Esophagus mucosa (tissue), 1 donor: ENCODE results near the gene TADA1. TPM values are rescaled to one million over a fixed set of nuclear protein-coding genes. Genes with fewer than 3 reads are reported as not detected.
"Not testable (repeated sequence)": the region's sequence is repeated elsewhere in the genome, so short reads cannot be mapped to it uniquely, and the experiment has no call there.

Experiments
- ATAC-seq: fragments of 200-7000 bp; cut with Tn5 transposase; one replicate; pipeline ENCODE4 v1.9.1; 2020
- total RNA-seq: library from RNA; stranded (reverse); gene quantifications from one replicate; pipeline ENCODE4 v1.2.4, GENCODE V29; 2023
- donor health status: DM: yes; HTN: yes; CAD: no.

The TADA1 gene
- total RNA-seq, 1 donor from 2014 or later, result 7.1 TPM

DNA sequence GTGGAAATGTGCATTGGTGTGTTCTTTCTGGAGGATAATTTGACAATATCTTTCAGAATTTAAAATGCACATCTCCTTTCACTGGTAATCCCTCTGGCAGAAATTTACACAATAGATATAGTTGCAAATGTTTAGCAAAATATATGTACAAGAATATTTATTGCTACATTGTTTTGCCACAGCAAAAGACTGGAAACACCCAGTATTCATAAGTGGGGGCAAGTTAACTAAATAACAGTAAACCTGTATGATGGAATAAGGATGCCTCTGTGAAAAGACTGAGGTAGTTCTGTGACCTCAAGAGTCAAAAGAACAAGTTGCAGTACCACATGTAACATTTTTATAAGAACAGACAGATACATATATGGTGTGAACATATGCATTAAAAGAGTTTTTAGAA lies 13.7 kb upstream of the TADA1 start:
- ATAC-seq, result no peak

DNA sequence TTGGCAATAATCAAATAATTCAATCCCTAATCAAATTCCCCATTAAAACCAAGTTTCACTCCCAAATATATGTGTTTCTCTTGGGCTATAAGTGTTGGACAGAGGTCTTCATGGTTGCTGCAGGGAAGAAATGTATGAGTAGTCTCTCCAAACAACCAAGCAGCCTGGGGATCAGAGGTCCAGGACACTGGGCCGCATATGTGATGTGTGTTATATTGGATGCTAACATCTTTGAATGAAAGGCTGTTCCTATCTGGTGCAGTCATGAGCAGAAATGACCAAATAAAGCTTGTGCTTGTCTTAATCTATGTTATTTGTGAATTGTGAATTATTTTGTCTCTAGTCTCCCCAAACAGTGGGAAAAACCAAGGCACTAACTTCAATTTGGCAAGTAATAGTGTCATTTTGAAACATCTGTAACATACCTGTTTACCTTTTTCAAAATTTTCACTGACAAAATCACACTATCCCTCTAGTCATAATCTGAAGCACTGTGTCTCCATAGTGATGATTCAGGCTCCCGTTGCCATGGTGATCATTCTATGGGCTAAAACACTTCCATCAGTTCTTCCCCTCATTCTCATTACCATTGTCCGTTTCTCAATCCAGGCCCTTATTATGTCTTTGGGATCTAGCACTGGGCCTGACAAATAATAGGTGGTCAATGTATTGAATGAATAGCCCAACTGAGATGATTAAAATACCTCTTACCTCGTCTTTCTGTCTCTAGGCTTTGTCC lies 12.5 kb upstream of the TADA1 start:
- ATAC-seq, result no peak

DNA sequence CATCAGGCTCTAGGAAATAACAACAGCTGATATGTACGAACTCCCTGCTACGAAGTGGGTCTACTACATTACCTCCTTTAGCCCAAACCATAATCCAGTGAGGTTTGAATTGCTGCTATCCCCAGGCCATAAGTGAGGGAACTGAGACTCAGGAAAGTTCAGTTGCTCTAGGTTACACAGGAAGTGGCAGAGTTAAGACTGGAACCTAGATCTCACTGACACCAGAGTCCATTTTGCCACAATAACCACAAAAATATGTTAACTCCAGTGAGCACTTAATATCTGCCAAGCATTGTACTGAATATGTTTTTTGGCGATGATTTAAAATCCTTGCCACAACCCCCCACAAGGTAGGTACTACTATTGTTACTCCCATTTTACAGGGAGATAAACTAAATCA lies 8.9 kb upstream of the TADA1 start:
- no peak for ATAC-seq

DNA sequence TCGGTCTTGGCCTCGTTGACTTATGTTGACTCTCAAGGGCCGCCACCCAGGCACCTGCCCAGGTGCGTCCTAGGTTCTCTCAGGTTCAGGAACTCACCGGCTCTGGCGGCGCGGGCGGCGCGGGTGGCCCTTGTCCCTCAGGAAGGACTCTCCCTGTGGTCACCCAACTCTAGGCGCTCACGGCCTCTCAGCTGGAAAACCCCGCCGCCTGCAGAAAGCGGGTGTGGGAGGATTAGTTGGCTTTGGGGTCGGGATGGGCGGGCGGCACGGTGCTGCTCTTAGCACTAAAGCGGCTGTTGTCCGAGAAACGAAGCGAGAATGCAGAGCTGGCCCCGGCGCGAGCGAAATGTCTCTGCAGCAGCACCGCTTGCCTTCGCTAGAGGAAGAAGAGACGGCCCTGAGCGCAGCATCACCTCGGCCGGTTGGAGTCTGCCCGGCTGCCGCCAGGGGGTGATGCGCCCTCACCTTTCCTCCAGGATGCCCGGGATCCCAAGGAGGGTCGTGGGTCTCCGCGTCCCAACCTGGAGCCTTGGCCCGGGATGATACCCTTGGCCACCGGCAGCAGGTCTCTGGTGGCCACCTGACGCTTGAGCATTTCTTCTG lies 8.1 kb upstream of the TADA1 start:
- peak; percentile 56 for ATAC-seq

DNA sequence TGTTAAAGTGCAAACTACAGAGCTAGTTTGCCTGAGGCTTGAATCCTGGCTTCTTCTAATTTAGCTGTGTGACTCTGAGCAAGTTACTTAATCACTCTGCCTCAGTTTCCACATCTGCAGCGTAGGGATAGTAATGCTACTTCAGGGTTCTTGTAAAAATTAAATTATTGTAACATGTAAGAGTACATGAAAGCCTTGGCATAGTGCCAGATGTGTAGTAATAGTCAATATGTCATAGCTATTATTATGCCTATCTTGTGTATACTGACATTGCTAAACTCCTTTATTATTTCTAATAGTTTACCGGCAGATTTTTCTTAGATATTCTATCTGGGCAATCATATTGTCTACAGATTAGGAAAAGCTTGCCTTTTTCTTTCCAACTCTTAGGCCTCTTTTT lies 6.8 kb upstream of the TADA1 start:
- ATAC-seq, result no peak

DNA sequence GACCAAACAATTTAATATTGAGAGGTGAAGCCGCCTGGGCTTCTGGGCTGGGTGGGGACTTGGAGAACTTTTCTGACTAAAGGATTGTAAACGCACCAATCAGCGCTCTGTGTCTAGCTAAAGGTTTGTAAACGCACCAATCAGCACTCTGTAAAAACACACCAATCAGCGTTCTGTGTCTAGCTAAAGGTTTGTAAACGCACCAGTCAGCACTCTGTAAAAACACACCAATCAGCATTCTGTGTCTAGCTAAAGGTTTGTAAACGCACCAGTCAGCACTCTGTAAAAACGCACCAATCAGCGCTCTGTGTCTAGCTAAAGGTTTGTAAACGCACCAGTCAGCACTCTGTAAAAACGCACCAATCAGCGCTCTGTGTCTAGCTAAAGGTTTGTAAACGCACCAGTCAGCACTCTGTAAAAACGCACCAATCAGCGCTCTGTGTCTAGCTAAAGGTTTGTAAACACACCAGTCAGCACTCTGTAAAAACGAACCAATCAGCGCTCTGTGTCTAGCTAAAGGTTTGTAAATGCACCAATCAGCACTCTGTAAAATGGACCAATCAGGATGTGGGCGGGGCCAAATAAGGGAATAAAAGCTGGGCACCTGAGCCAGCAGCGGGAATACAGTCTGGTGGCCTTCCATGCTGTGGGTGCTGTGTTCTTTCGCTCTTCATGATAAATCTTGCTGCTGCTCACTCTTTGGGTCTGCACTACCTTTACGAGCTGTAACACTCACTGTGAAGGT lies 2.3 kb upstream of the TADA1 start:
- not testable (repeated sequence) for ATAC-seq

DNA sequence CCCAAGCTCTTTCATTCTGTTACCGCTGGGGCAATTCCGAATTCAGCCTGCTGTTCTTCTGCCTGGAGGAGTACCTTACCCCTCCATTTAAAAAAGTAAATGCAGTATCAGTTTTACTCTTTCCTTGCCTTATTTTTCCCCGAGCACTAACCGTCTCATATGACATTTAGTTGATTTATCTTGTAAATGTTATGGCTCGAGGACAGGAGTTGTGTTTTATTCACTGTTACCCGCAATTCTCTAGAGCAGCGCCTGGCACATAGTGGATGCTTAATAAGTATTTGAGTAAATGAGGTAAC lies 425 bp upstream of the TADA1 start:
- ATAC-seq, result no peak

DNA sequence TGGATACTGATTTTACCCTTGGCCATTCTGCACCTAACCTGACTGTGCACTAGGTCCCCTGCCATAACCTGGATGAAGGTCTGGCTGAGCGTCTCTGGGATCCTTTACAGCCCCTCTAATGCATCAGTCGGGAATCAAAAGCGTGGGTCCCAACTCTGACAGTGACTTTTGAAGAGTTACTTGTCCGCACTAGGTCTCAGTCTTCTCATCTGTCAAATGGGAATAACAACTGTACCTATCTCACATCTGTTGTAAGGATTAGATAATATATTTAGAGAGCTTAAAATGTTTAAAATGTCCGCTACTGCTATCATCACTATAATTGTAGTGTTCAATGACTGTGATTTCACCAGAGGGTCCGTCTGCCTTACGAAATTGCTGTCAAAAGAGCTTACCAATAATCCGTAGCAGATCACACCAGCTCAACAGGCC lies 746 bp downstream of the TADA1 start:
- no peak for ATAC-seq

DNA sequence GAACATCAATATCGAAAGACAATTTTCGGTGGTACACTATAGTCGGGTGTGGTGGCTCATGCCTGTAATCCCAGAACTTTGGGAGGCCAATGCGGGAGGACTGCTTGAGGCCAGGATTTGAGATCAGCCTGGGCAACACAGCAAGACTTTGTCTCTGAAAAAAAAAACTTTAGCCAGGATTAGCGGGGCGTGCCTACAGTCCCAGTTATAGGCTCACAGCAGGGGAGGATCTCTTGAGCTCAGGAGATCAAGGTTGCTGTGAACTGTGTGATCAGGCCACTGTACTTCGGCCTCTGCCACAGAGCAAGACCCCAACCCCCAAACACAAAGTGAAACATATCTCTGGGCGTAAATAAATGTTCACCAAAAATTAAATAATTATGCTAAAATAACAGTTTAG lies 1.6 kb downstream of the TADA1 start:
- no peak for ATAC-seq

DNA sequence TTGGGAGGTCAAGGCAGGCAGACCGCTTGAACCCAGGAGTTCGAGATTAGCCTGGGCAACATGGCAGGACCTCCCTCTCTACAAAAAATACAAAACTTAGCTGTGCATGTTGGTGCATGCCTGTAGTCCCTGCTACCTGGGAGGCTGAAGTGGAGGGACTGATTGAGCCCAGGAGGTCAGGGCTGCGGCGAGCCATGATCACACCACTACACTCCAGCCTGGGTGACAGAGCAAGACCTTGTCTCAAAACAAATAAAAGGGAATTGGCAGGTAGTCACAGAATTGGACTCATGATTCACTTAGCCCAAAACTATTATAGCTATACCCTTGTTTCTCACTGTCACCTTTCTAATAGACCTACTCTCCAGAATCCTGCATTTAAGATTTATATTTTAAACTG lies 5.5 kb downstream of the TADA1 start:
- no peak for ATAC-seq

DNA sequence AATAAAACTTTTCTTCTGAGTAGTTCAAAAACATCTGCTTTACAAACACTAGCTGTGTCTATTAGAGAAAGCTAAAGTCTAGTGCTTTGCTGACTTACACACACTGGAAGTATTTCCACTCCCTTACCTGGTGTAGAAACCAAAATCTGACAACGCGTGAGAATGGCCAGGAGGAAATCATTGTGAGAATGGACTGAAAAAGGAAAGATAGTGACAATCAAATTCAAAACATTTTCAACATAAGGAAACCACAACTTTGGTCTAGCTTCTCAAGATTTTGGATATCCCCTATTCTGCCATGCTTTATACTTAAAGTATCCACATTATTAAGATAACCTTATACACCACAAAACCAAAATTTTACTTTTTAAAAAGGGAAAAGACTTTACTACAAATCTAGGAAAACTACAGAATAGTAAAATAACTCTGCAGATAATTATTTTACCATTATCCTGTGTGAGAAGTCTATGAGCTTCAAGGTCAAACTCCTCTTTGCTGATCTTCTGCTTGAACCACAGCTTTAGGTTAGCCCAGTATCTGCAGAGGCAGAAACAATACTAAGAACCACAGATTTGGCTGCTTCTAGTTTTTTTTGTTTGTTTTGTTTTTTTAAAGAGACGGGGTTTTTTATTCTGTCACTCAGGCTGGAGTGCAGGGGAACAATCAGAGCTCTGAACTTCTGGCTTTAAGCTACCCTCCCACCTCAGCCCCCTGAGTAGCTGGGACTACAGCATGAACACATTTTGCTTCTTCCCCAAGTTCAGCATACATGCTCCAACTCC lies 6.6 kb downstream of the TADA1 start:
- no peak for ATAC-seq

DNA sequence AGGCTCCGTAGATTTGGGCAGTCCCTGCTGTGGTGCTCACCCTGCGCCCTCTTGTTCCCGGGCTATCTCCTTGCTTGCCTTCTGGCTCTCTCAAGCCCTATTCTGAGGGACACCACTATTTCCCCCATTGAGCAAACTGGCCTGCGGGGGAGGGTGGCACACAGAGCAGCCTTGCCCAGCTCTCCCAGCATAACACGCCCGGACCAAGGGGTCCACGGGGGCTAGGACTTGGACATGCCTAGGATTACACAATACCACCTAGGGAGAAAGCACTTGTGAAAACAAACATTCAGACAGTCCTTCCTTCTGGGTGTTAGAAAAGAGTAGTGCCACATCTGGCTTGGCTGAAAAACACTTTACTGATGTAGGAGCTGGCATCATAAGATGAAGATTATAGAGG lies 7.4 kb downstream of the TADA1 start:
- ATAC-seq, result no peak

DNA sequence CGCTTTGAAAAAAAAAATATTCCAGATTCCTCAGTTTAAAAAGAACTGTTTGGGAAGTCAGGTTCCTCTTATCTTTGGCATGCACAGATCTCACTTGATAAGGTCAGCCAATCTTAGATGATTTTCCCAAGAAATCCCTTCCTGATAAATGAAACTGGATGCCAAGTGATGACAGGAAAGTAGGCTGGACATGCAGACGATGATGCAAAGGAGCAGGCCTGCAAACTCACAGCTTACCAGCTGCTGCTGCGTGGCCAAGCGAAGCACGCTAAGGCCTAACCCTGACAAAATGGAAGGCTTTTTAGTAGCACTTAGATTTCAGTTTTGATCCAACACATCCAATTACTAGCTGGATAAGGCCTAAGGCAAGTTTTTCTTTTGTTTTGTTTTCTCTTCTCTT lies 10.1 kb downstream of the TADA1 start:
- ATAC-seq, result no peak

DNA sequence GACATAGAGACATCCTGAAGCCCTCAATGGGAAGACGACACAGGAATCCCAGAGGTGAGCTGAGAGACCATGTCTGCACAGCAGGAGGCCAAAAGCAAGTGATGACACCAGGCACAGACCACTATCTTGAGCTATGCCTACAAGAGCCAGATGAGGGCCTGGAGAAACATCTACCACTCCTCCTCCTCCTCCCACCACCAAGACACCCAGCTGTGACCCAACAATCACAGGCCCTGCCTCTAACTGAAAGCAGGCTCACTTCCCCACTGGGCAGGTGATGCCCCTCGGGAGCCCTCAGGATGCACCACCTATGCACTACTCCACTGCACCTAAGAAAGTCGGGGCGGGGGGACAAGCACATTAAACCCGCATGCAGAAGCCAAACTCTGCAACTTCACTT lies 16.5 kb downstream of the TADA1 start:
- no peak for ATAC-seq

DNA sequence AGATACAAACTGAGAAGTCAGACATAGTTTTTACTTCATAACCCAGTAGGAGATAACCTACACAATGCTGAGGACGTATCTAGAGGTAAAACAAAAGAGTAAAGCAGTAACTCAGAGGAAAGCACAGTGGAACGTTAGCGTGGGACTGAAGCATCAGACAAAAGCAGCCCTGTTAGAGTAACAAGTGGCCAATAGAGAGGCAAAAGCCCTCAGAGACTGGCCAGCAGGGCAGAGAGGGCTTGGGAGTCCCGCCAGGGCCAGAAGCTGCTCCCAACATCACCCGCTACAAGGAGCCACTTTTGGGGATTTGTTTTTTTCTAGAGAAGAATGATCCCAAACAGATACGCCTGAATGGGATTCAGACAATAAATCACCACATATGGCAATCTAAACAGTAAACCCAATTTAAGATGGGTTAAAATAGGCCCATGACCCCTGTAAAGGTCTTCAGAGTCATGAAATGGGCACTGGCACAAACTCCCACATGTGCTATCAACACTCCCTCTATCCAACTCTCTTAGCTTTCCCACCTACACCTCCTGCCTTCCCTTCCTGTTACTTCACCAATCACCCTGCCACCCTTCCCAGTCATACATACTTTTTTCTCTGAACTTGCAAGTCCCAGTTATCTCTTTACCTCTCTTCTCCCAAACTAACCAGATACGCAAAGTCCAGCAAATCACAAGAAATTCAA lies 17.2 kb downstream of the TADA1 start:
- no peak for ATAC-seq

DNA sequence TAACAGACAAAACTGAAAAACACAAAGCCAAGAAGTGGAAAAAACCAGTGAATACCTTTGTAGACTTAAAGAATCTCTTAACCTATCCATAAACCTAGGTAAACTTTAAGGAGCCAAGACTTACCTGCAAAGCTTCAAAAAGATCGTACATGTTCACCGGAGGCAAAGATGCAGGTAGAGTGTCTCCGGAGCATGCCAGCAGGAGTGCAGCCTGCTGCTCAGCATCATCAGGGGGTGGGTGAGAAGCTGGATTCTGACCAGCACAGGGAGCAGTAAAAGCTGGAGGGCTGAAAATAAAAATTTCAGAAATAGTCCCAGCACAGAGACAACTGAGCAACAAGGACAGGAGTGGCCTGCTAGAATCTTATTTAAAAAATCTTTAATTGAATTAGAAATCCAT lies 18.1 kb downstream of the TADA1 start:
- ATAC-seq, result no peak

DNA sequence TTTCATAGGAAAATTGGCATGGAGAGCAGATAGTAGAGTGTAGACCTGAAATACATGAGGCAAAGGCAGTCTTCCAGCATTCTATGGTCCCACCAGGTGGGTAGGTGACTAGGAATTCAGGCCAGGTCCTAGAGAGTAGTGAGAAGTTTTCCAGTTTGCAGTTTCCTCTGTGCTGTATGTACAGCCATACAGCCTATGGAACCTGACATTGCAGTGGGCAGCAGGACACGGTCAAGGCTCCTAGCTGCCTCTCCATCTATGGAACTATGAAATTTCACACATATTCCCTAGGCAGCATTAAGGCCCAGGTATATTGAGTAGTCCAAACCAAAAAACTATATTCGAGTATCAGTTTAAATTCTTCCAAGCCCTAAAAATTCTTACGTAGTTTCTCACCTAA lies 20.5 kb downstream of the TADA1 start:
- ATAC-seq, result no peak

DNA sequence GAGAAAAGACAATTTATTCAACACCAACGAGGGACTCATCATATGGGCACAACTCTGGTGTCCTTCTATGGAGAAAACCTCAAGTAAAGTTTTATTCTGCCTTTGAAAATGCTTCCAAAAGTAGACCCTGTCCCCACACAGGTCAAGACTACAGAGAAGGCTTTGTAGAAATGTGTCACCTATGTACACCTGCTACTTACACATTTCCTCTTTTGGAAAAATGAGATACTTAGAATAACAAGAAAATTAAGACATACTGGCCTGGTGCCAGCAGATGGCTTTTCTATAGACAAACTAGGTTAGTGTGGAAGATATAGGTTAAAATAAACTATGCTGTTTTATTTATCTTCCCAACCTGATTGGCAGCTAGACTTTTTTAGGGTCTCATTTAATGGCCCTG lies 23.1 kb downstream of the TADA1 start:
- no peak for ATAC-seq

DNA sequence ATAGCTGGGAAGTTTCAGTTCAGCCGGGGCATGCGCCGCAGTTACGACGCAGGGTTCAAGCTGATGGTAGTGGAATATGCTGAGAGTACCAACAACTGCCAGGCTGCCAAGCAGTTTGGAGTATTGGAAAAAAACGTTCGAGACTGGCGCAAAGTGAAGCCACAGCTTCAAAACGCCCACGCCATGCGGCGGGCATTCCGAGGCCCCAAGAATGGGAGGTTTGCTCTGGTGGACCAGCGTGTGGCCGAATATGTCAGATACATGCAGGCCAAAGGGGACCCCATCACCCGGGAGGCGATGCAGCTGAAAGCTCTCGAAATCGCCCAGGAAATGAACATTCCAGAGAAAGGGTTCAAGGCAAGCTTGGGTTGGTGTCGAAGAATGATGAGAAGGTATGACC lies 26.9 kb downstream of the TADA1 start:
- no peak for ATAC-seq

DNA sequence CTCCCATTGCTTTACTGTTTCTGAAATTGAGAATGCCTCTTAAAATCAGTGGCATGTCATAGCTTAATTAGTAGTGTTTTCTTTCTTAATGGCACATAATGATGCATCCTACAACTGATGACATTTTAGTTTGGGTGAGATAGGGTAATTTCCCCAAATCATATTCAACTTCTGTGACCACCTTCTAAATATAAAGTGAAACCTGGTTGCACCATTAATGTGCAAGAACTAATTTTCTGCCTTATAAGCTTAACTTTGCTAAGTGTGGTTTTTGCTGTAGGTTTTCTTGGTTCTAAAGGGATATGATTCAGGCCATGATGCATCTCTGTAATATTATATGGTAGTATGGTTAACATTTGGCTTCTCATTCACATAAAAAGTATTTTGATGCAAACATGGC lies 27.9 kb downstream of the TADA1 start:
- ATAC-seq, result no peak

DNA sequence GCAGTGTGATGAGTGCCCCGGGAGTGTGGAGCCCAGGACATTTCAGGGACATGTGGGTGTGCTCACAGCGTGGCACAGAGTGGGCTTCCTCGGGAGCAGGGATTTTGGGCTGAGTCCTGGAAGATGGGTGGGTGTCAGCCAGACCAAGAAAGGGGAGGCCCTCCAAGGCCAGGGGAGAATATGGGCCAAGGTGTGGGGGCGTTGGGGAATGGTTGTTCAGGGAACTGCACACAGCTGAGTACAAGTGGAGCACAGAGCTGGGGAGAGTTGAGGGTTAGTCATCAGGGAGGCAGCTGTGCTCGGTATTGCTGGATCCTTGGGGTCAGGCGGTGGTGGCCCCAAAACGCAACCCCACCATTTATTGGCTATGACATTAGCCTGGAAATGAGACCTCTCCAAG lies 31.3 kb downstream of the TADA1 start:
- no peak for ATAC-seq

DNA sequence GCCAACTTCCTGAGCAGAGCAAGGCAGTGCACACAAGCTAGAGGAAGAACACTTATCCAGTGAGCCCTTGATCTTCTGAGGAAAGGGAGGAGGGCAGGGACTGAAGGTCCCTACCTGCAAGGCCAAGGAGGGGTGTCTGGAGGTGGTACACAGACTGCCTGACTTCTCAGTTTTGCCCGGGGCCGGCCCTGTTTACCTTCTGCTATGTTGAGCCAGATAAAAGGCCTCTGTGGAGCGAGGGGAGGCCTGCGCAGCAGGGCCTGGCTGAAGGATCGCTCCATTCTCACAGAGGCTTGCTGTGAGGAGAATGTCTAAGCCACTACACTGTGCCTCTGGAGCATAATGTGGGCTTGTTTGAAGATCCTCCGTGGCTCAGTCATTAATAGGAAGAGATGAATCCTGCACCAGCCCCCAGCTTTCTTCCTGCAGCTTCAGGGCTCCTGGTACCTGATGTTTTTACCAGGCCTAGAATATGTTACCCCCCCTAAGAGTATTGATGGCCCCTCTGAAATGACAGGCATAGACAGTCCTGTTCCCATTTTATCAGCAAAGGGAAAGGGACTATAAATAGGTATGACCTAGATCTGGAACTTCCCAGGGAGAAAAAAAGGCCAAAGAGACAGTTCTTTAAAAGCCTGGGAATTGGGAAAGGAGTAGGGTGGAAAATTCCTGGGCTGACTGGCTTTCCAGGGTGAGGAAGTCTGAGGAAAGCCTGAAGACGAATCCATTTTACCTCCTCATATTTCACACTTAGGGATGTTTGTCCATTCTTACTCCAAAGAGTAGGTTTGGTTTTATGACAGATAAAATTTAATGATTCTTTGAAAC lies 32.1 kb downstream of the TADA1 start:
- ATAC-seq, result no peak
